H1 (cell line): ENCODE data around the gene TUBAL3. TPM values are rescaled to one million over a fixed set of nuclear protein-coding genes. Genes with fewer than 3 reads are reported as not detected.
"Not testable (repeated sequence)": the region's sequence is repeated elsewhere in the genome, so short reads cannot be mapped to it uniquely, and the experiment has no call there.

Experiments
- CTCF ChIA-PET: fragments of 300-600 bp; sonication (Branson Sonifier 250); formaldehyde crosslinking; loops from one replicate; lab custom pipeline; 2021; ENCODE audit not compliant: partially characterized antibody; lab: Charles Lee
- POLR2A ChIA-PET: fragments of 300-600 bp; sonication (Branson Sonifier 250); formaldehyde crosslinking; loops from one replicate; lab custom pipeline; 2021; ENCODE audit warnings: inconsistent platforms; ENCODE audit not compliant: partially characterized antibody; lab: Charles Lee
- DNase-seq, 2 experiments: peaks; one replicate each; pipeline versions ENCODE4 v3.0.0 to v3.0.0-alpha.2; 2010 to 2022; ENCODE audit warnings: low spot score in 2 of 2, low read depth in 1 of 2, mixed read lengths in 1 of 2
- FAIRE-seq: peaks from 2 replicates; lab custom pipeline; 2011; peaks lifted over from hg19 to GRCh38; lab: Jason Lieb, UNC
- H2AFZ ChIP-seq: 2 replicates; pipeline ENCODE4 v1.8.1; 2012; ENCODE audit warnings: low read length, inconsistent platforms
- H2AK5ac ChIP-seq: 2 replicates; pipeline ENCODE4 v1.6.1; 2013; ENCODE audit warnings: low read depth, low read length
- H2BK120ac ChIP-seq: replicated peaks from 2 replicates; pipeline ENCODE3; 2013; ENCODE audit warnings: low read depth, low read length, inconsistent platforms
- H2BK12ac ChIP-seq: 2 replicates; pipeline ENCODE4 v1.6.1; 2013; ENCODE audit warnings: low read depth, low read length
- H2BK15ac ChIP-seq: 2 replicates; pipeline ENCODE4 v1.6.1; 2013; ENCODE audit warnings: low read length
- H2BK20ac ChIP-seq: 2 replicates; pipeline ENCODE4 v1.6.1; 2013; ENCODE audit warnings: low read length
- H2BK5ac ChIP-seq: 2 replicates; pipeline ENCODE4 v1.6.1; 2013; ENCODE audit warnings: low read depth, low read length
- H3K14ac ChIP-seq: 2 replicates; pipeline ENCODE4 v1.6.1; 2013; ENCODE audit warnings: inconsistent platforms; ENCODE audit not compliant: insufficient read length
- H3K18ac ChIP-seq: 2 replicates; pipeline ENCODE4 v1.6.1; 2013; ENCODE audit warnings: low read length; ENCODE audit errors: extremely low read depth
- H3K23ac ChIP-seq: 2 replicates; pipeline ENCODE4 v1.6.1; 2013; ENCODE audit warnings: inconsistent platforms; ENCODE audit not compliant: insufficient read length
- H3K23me2 ChIP-seq: 2 replicates; pipeline ENCODE4 v1.6.1; 2013; ENCODE audit warnings: low read depth, low read length
- H3K27ac ChIP-seq: 2 replicates; pipeline ENCODE4 v1.6.1; 2011; ENCODE audit warnings: low read depth, low read length, inconsistent platforms
- H3K27me3 ChIP-seq, 4 experiments: replicated peaks in 1 of 4; 1 replicate in 1 of 4; 2 replicates in 3 of 4; pipeline versions ENCODE4 v1.6.1 to v1.8.1; 2011 to 2013; ENCODE audit warnings: low read length in 3 of 4, mild to moderate bottlenecking in 3 of 4, inconsistent platforms in 2 of 4, mixed read lengths in 2 of 4, moderate library complexity in 1 of 4; ENCODE audit not compliant: control insufficient read depth in 3 of 4, insufficient read depth in 3 of 4; ENCODE audit errors: extremely low read depth in 1 of 4
- H3K36me3 ChIP-seq, 4 experiments: 2 replicates each; pipeline versions ENCODE4 v1.6.1 to v1.8.1; 2011 to 2013; ENCODE audit warnings: mild to moderate bottlenecking in 4 of 4, low read length in 3 of 4, moderate library complexity in 2 of 4, control low read depth in 1 of 4, inconsistent platforms in 1 of 4; ENCODE audit not compliant: insufficient read depth in 4 of 4, control insufficient read depth in 2 of 4
- H3K4ac ChIP-seq: replicated peaks from 2 replicates; pipeline ENCODE3; 2013; ENCODE audit warnings: low read length, low read depth, mixed read lengths, inconsistent platforms; ENCODE audit not compliant: insufficient read length
- H3K4me1 ChIP-seq, 4 experiments: replicated peaks in 1 of 4; 1 replicate in 1 of 4; 2 replicates in 3 of 4; pipeline versions ENCODE4 v1.6.1 to v1.8.1; 2011 to 2013; ENCODE audit warnings: low read length in 3 of 4, inconsistent platforms in 2 of 4, mixed read lengths in 1 of 4; ENCODE audit not compliant: insufficient read depth in 4 of 4, control insufficient read depth in 3 of 4
- H3K4me2 ChIP-seq, 2 experiments: 2 replicates each; pipeline versions ENCODE4 v1.6.1 to v1.8.1; 2011 to 2013; ENCODE audit warnings: low read depth in 2 of 2, low read length in 2 of 2, control low read depth in 1 of 2, inconsistent platforms in 1 of 2, mild to moderate bottlenecking in 1 of 2; ENCODE audit not compliant: insufficient read depth in 1 of 2
- H3K4me3 ChIP-seq, 4 experiments: fragments of 200-600, 300-600 bp in 1 of 4; sonication (generic), shearing (Covaris generic), sonication (Bioruptor Twin) in 1 of 4; 2 replicates each; pipeline versions ENCODE4 v1.5.1 to v1.8.1; 2011 to 2016; ENCODE audit warnings: low read length in 4 of 4, low read depth in 3 of 4, control low read depth in 2 of 4, inconsistent platforms in 2 of 4, mild to moderate bottlenecking in 2 of 4, mixed read lengths in 1 of 4, moderate library complexity in 1 of 4; ENCODE audit not compliant: insufficient read depth in 2 of 4; ENCODE audit errors: extremely low read depth in 1 of 4
- H3K56ac ChIP-seq: replicated peaks from 2 replicates; pipeline ENCODE3; 2013; ENCODE audit warnings: low read depth, mild to moderate bottlenecking, mixed read lengths, low read length, inconsistent platforms; ENCODE audit not compliant: insufficient read length
- H3K79me1 ChIP-seq: 2 replicates; pipeline ENCODE4 v1.6.1; 2013; ENCODE audit warnings: low read depth, low read length, control low read depth
- H3K79me2 ChIP-seq, 2 experiments: 2 replicates each; pipeline versions ENCODE4 v1.6.1 to v1.8.1; 2012 to 2013; ENCODE audit warnings: low read length in 2 of 2, mild to moderate bottlenecking in 2 of 2, inconsistent platforms in 1 of 2; ENCODE audit not compliant: insufficient read depth in 2 of 2, control insufficient read depth in 1 of 2
- H3K9ac ChIP-seq, 4 experiments: replicated peaks in 1 of 4; 1 replicate in 1 of 4; 2 replicates in 3 of 4; pipeline versions ENCODE4 v1.6.1 to v1.8.1; 2011 to 2013; ENCODE audit warnings: low read depth in 3 of 4, low read length in 3 of 4, control low read depth in 2 of 4, mild to moderate bottlenecking in 2 of 4, moderate library complexity in 2 of 4, inconsistent platforms in 1 of 4; ENCODE audit errors: extremely low read depth in 1 of 4
- H3K9me3 ChIP-seq, 2 experiments: 2 replicates each; pipeline versions ENCODE4 v1.6.1 to v1.8.1; 2012 to 2013; ENCODE audit warnings: mild to moderate bottlenecking in 2 of 2, moderate library complexity in 2 of 2, control low read depth in 1 of 2, inconsistent platforms in 1 of 2, low read depth in 1 of 2, low read length in 1 of 2, mixed read lengths in 1 of 2; ENCODE audit not compliant: insufficient read depth in 2 of 2
- H4K20me1 ChIP-seq, 2 experiments: replicated peaks in 1 of 2; 2 replicates each; pipeline versions ENCODE3 to v1.8.1; 2011 to 2013; ENCODE audit warnings: inconsistent platforms in 2 of 2, low read length in 2 of 2, mild to moderate bottlenecking in 1 of 2; ENCODE audit not compliant: insufficient read depth in 2 of 2, control insufficient read depth in 1 of 2
- H4K5ac ChIP-seq: 2 replicates; pipeline ENCODE4 v1.6.1; 2013; ENCODE audit warnings: low read length, low read depth, mixed read lengths, inconsistent platforms; ENCODE audit not compliant: insufficient read length
- H4K8ac ChIP-seq: 2 replicates; pipeline ENCODE4 v1.8.0; 2013; ENCODE audit warnings: mild to moderate bottlenecking, moderate library complexity, low read length, inconsistent platforms; ENCODE audit not compliant: insufficient read depth; ENCODE audit errors: extremely low read depth
- H4K91ac ChIP-seq: replicated peaks from 2 replicates; pipeline ENCODE3; 2013; ENCODE audit warnings: low read length, mixed read lengths, inconsistent platforms; ENCODE audit not compliant: insufficient read length
- CBX5 ChIP-seq: fragments of 300-800, 300-1000 bp; sonication (generic); IDR thresholded peaks from 2 replicates; pipeline ENCODE4 v1.7.1; 2016; ENCODE audit warnings: antibody characterized with exemption, low read length, low read depth
- CREB1 ChIP-seq: IDR thresholded peaks from 2 replicates; pipeline ENCODE4 v1.6.1; 2012; ENCODE audit warnings: inconsistent platforms
- FOSL1 ChIP-seq: IDR thresholded peaks from 2 replicates; pipeline ENCODE4 v1.6.1; 2011; ENCODE audit warnings: mild to moderate bottlenecking, low read depth, low read length, moderate library complexity; ENCODE audit not compliant: insufficient read depth
- KDM5A ChIP-seq: fragments of 200-600 bp; IDR thresholded peaks from 2 replicates; pipeline ENCODE4 v1.7.1; 2012; ENCODE audit warnings: mild to moderate bottlenecking, low read length, inconsistent platforms, mixed read lengths
- TEAD4 ChIP-seq: IDR thresholded peaks from 2 replicates; pipeline ENCODE4 v1.6.1; 2012; ENCODE audit warnings: low read depth, low read length, inconsistent platforms, mixed read lengths
- WGBS, 2 experiments: shearing (Covaris generic) in 1 of 2; methylation state at CpG; one replicate each; pipeline versions ENCODE4 v1.1.6 to v1.1.7; 2013 to 2015; ENCODE audit warnings: low lambda C conversion rate in 2 of 2, mixed read lengths in 2 of 2, inconsistent platforms in 1 of 2, low coverage in 1 of 2, missing lambda C conversion rate in 1 of 2; ENCODE audit not compliant: insufficient replicate concordance in 2 of 2, insufficient coverage in 1 of 2, insufficient read length in 1 of 2; ENCODE audit errors: extremely low coverage in 1 of 2, missing lambda C conversion rate in 1 of 2; 5-methylcytosine and 5-hydroxymethylcytosine counted together
- polyA plus RNA-seq, 7 experiments: library from polyadenylated mRNA; depleted of rRNA in 3 of 7; stranded (reverse) in 5 of 7; unstranded in 2 of 7; fragments of >200 nt in 5 of 7; fragments of 200-250 nt in 2 of 7; gene quantifications; 1 replicate in 5 of 7; 2 replicates in 1 of 7; 4 replicates in 1 of 7; pipeline versions ENCODE4 v1.2.1 to v1.2.3, GENCODE V29; 2011 to 2013; ENCODE audit warnings: missing spikeins in 2 of 7, mixed read lengths in 2 of 7
- total RNA-seq: library from RNA; stranded (reverse); fragmentation: NEBNext Ultra II Directional; extraction: Animal tissue kit (Norgen Biotek cat#: 25700); gene quantifications from 2 replicates; pipeline ENCODE4 v1.2.1, GENCODE V29; 2021

TUBAL3 gene
- total and polyA plus RNA-seq, 2 of the 8 experiments (the other 6 are each of a cell fraction or from before 2014, with no cell fraction given): 0.17 TPM; not detected in 1

GRCh38 chr10:5381187-5381586 is 23.4 kb downstream of the TUBAL3 start (continued):
- TF ChIP-seq CBX5: no peak
- TF ChIP-seq CREB1: no peak
- no peak for TF ChIP-seq FOSL1
- TF ChIP-seq KDM5A: no peak
- no peak for TF ChIP-seq TEAD4

GRCh38 chr10:5380395-5380794 is 24.2 kb downstream of the TUBAL3 start:
- not testable (repeated sequence) for H3K9ac ChIP-seq, H2AFZ ChIP-seq, H3K27me3 ChIP-seq, H3K79me2 ChIP-seq, H2BK15ac ChIP-seq, H3K4me2 ChIP-seq, H3K4me3 ChIP-seq, FAIRE-seq, H2BK12ac ChIP-seq, H3K27ac ChIP-seq, H2BK20ac ChIP-seq, H3K23me2 ChIP-seq, H4K5ac ChIP-seq, H4K91ac ChIP-seq, H3K4ac ChIP-seq, H4K8ac ChIP-seq, H3K56ac ChIP-seq, H3K14ac ChIP-seq, H4K20me1 ChIP-seq, H2AK5ac ChIP-seq, H2BK5ac ChIP-seq, H3K79me1 ChIP-seq, H3K18ac ChIP-seq, H2BK120ac ChIP-seq, H3K36me3 ChIP-seq, H3K9me3 ChIP-seq, H3K4me1 ChIP-seq, DNase-seq, H3K23ac ChIP-seq
- POLR2A ChIA-PET: interaction anchor here (0.6 kb wide), 1 partner anchor 120 kb away, joined by 3 read pairs; no protein-coding TSS in a partner anchor
- 87% methylated on average over 12 of the region's 12 CpGs; no CpG with 5 or more reads in 1 of the 2 experiments for WGBS, 2 experiments
- CTCF ChIA-PET: interaction anchor here (0.8 to 2.4 kb wide), 9 partner anchors 11 to 531 kb away, joined by 3 to 9 read pairs (median 4); no protein-coding TSS in a partner anchor
